Measurements from ENCODE around the gene CCBE1. TPM values are rescaled to one million over a fixed set of nuclear protein-coding genes. Genes with fewer than 3 reads are reported as not detected.
A peak's percentile ranks its signal among the peaks of the same experiment; 100 is the strongest.

Gene CCBE1
- total and polyA plus RNA-seq, 12 donors = 0.24 to 10.3 (median 1.3) TPM

- intact Hi-C loops (cut with DNase I) = no loop called here
- DNase-seq = no peak
- Histone ChIP-seq H3K27ac (no peak overlapping the region), H3K9me3 (no peaks in the 10 kb centered on the region), H3K36me3 (no peaks in the 10 kb centered on the region), H3K27me3 (no peaks in the 10 kb centered on the region), H3K4me3 (no peak overlapping the region), H3K4me1 (peaks cover 0 to 5% (median 0%) of the 10 kb centered on the region in 9 donors)
- no peak for ATAC-seq
- no peak for TF ChIP-seq CTCF (IDR thresholded peaks at IDR 0.05)
- WGBS, 2 donors = 62% methylated on average over 3 of the region's 3 CpGs
Measured at GRCh38 chr18:59617468-59617932, 79.7 kb downstream of the CCBE1 start.

DNA sequence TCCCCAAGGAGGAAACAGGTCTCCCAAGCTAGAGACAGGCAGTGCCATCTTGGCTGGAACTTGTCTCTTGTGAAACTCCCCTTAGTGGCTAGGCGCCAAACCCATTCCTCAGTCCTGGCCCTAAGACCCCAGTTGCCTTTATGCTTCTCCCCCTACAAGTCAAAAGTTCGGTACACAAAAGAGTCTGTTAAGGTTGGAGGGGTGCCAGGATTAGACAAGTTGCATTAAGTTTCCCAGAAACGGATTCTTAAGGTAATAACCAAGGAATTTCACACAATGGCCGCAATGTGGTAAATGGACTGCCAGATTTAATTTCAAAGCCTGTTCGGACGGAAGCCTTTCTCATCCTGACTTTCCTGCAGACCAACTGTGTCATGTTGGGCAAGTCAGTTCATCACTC is 80.7 kb downstream of the CCBE1 start:
- Histone ChIP-seq H3K36me3 (no peaks in the 10 kb centered on the region), H3K9me3 (no peaks in the 10 kb centered on the region), H3K4me1 (peaks cover 0 to 10% (median 0%) of the 10 kb centered on the region in 9 donors), H3K27ac (no peak overlapping the region), H3K4me3 (no peak overlapping the region), H3K27me3 (no peaks in the 10 kb centered on the region)
- no peak for DNase-seq
- intact Hi-C loops (cut with DNase I) = no loop called here
- TF ChIP-seq CTCF (IDR thresholded peaks at IDR 0.05) = no peak
- ATAC-seq = no peak
- WGBS, 2 donors = 72 to 75% methylated on average over 6 of the region's 6 CpGs

DNA sequence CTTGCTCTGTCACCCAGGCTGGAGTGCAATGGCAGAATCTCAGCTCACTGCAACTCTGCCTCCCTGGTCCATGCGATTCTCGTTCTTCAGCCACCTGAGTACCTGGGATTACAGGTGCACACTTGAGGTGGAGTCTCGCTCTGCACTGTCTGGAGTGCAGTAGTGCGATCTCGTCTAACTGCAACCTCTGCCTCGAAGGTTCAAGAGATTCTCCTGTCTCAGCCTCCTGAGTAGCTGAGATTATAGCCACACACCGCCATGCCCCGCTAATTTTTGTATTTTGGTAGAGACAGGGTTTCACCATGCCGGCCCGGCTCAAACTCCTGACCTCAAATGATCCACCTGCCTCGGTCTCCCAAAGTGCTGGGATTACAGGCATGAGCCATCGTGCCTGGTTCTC is 83.3 kb downstream of the CCBE1 start:
- H3K36me3 ChIP-seq = no peaks in the 10 kb centered on the region
- no peak for TF ChIP-seq CTCF (IDR thresholded peaks at IDR 0.05)
- no peak overlapping the region for H3K4me3 ChIP-seq
- DNase-seq (no peak), ATAC-seq (no peak)
- H3K27ac ChIP-seq = no peak overlapping the region
- no peaks in the 10 kb centered on the region for H3K27me3 ChIP-seq
- peaks cover 0 to 10% (median 0%) of the 10 kb centered on the region in 9 donors for H3K4me1 ChIP-seq
- 96 to 97% methylated on average over 12 of the region's 12 CpGs for WGBS, 2 donors
- H3K9me3 ChIP-seq = no peaks in the 10 kb centered on the region
- intact Hi-C loops (cut with DNase I) = no loop called here

DNA sequence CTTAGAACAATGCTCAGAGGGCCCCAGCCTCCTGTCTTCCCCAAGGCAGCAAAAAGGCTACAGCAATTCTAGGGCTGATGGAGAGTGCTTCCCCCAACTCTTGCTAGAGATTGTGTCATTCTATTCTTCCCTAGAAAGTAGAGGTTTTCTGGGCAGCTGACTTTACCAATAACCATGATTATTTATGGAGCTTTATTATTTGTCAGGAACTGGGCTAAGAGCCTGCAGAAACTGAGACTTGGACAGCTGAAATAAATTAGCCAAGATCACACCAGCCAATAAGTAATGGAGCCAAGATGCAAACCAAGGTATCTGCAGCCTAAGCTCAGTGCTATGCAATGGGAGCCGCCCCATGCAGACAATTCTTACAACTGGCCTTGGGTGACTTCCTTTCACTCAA is 84.8 kb downstream of the CCBE1 start:
- no peaks in the 10 kb centered on the region for H3K9me3 ChIP-seq
- peaks cover 0 to 12% (median 0%) of the 10 kb centered on the region in 9 donors for H3K4me1 ChIP-seq
- WGBS, 2 donors = 51 to 79% methylated on average over 1 of the region's 1 CpG
- ATAC-seq = peak in 2 of 8 donors; percentile 22 to 72
- intact Hi-C loops (cut with DNase I) = no loop called here
- no peak overlapping the region for H3K4me3 ChIP-seq
- no peak overlapping the region for H3K27ac ChIP-seq
- no peak for TF ChIP-seq CTCF (IDR thresholded peaks at IDR 0.05)
- no peaks in the 10 kb centered on the region for H3K36me3 ChIP-seq
- no peaks in the 10 kb centered on the region for H3K27me3 ChIP-seq
- no peak for DNase-seq
